ENCODE results near the gene UBB. TPM values are rescaled to one million over a fixed set of nuclear protein-coding genes. Genes with fewer than 3 reads are reported as not detected.

The UBB gene
- total and polyA plus RNA-seq, 2 experiments from 2014 or later = 1,467 to 1,854 TPM

DNA sequence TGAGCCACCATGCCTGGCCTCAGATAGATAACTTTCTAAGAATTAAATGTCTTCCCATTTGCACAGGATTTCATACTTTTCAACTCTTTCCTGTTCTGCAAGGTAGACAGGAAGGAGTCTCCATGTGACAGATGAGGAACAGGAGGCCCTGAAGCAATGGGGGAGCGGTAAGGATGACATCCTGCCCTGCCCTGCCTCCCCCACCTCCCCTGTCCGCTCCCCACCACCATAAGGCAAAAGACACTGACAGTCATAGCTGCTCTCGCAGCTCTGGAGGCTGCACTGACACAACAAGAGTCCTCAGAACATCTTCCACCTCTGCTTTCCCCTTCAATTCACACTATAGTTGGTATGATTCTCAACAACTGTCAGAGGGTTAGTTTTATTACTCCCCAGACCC is 37.3 kb upstream of the UBB start:
- Histone ChIP-seq H3K4me3 (no peak overlapping the region), H3K36me3 (peaks cover 21% of the 10 kb centered on the region), H3K4me1 (ENCODE audit: low read depth) (no peaks in the 10 kb centered on the region), H3K9me3 (ENCODE audit: low read depth) (no peaks in the 10 kb centered on the region), H3K27me3 (no peaks in the 10 kb centered on the region), H3K27ac (no peak overlapping the region)
- TF ChIP-seq, protein P1, sequence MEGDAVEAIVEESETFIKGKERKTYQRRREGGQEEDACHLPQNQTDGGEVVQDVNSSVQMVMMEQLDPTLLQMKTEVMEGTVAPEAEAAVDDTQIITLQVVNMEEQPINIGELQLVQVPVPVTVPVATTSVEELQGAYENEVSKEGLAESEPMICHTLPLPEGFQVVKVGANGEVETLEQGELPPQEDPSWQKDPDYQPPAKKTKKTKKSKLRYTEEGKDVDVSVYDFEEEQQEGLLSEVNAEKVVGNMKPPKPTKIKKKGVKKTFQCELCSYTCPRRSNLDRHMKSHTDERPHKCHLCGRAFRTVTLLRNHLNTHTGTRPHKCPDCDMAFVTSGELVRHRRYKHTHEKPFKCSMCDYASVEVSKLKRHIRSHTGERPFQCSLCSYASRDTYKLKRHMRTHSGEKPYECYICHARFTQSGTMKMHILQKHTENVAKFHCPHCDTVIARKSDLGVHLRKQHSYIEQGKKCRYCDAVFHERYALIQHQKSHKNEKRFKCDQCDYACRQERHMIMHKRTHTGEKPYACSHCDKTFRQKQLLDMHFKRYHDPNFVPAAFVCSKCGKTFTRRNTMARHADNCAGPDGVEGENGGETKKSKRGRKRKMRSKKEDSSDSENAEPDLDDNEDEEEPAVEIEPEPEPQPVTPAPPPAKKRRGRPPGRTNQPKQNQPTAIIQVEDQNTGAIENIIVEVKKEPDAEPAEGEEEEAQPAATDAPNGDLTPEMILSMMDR (IDR thresholded peaks at IDR 0.05; ENCODE audit: low read depth, low read length) = no peak
- DNase-seq (ENCODE audit: low read depth in 1 of 2, low spot score in 1 of 2) = no peak

DNA sequence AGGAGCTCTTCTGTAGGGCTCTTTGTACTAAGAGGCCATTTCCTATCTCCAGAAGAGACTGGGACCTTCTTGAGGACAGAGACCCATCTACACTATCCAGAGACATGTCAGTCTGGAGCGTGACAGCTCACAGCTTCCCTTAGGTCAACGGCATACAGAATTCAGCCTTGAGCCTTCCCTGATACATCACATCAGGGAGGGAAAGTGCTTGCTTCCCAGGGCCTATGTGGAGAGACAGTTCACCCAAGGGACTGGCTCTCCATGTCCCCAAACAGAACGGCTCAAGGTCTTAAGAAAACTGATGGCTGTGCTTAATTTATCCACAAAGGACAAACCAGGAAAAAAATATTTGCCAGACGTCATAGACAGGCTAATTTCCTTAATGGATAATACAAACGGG is 35.3 kb upstream of the UBB start:
- Histone ChIP-seq H3K36me3 (peaks cover 25% of the 10 kb centered on the region), H3K4me3 (no peak overlapping the region), H3K27me3 (no peaks in the 10 kb centered on the region), H3K9me3 (ENCODE audit: low read depth) (no peaks in the 10 kb centered on the region), H3K4me1 (ENCODE audit: low read depth) (no peaks in the 10 kb centered on the region), H3K27ac (no peak overlapping the region)
- TF ChIP-seq, protein P1 (IDR thresholded peaks at IDR 0.05; ENCODE audit: low read depth, low read length) = no peak
- no peak for DNase-seq (ENCODE audit: low read depth in 1 of 2, low spot score in 1 of 2)

DNA sequence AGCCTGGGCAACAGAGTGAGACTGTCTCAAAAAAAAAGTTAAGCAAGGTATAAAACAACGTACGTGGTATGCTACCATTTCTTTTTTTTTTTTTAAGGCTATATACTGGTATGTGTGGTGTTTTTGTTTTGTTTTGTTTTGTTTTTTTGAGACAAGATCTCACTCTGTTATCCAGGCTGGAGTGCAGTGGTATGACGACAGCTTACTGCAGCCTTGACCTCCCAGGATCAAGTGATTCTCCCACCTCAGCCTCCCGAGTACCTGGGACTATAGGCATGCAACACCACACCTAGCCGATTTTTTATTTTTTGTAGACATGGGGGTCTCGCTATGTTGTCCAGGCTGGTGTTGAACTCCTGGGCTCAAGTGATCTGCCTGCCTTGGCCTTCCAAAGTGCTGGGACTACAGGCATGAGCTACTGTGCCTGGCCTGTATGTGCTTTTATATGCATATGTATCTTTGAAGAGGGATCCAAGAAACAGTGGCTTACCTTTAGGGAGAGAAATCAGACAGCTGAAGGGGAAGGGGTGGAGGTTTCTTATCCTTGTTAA is 34.1 kb upstream of the UBB start:
- peaks cover 25% of the 10 kb centered on the region for H3K36me3 ChIP-seq
- peaks cover 1% of the 10 kb centered on the region for H3K4me1 ChIP-seq (ENCODE audit: low read depth)
- H3K27ac ChIP-seq = no peak overlapping the region
- H3K9me3 ChIP-seq (ENCODE audit: low read depth) = no peaks in the 10 kb centered on the region
- no peak overlapping the region for H3K4me3 ChIP-seq
- TF ChIP-seq, protein P1 (IDR thresholded peaks at IDR 0.05; ENCODE audit: low read depth, low read length) = no peak
- no peak for DNase-seq (ENCODE audit: low read depth in 1 of 2, low spot score in 1 of 2)
- no peaks in the 10 kb centered on the region for H3K27me3 ChIP-seq

DNA sequence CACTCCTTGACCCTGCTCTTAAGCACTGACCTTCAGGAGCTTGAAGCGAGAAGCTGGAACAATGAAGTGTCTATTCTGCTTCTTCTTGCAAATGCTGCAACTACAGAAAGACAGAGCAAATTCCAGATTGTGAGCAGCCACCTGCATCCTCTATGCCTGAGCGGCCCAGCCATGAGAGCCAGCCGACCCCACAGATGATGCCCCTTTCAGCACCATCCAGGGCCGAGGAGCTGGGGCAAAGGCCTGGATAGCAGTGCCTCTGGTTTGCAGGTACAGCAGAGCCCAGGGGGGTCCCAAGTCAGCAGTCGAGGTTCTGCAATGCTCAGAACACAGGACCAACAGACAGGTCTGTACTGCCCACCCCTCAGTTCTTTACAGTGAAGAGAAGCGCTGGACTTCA is 32.3 kb upstream of the UBB start:
- H3K9me3 ChIP-seq (ENCODE audit: low read depth) = no peaks in the 10 kb centered on the region
- H3K4me3 ChIP-seq = no peak overlapping the region
- peaks cover 3% of the 10 kb centered on the region for H3K4me1 ChIP-seq (ENCODE audit: low read depth)
- DNase-seq (ENCODE audit: low read depth in 1 of 2, low spot score in 1 of 2) = no peak
- peaks cover 19% of the 10 kb centered on the region for H3K36me3 ChIP-seq
- no peaks in the 10 kb centered on the region for H3K27me3 ChIP-seq
- H3K27ac ChIP-seq = no peak overlapping the region
- TF ChIP-seq, protein P1 (IDR thresholded peaks at IDR 0.05; ENCODE audit: low read depth, low read length) = no peak

DNA sequence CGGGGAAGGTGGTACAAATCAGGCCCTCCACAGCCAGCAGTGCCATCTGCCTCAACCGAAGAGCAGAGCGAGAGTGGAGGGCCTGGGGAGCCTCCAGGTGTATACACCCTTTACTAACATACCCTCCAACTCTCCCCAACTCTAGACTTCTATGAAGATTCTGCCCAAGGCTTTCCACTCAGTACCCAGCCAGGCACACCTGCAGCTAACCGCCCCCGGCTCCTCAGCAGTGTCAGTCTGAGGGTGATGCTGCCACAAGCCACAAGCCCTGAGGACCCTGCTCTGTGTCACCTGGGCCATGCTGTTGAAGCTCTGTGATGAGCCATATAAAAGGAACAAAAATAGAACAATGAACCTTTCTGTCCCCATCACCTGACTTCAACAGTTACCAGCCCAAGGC is 31.5 kb upstream of the UBB start:
- H3K36me3 ChIP-seq = peaks cover 13% of the 10 kb centered on the region
- H3K4me3 ChIP-seq = no peak overlapping the region
- H3K9me3 ChIP-seq (ENCODE audit: low read depth) = no peaks in the 10 kb centered on the region
- H3K4me1 ChIP-seq (ENCODE audit: low read depth) = peaks cover 3% of the 10 kb centered on the region
- DNase-seq (ENCODE audit: low read depth in 1 of 2, low spot score in 1 of 2) = no peak
- TF ChIP-seq, protein P1 (IDR thresholded peaks at IDR 0.05; ENCODE audit: low read depth, low read length) = no peak
- H3K27me3 ChIP-seq = no peaks in the 10 kb centered on the region
- no peak overlapping the region for H3K27ac ChIP-seq
